Islet precursor cell (in vitro differentiated cells): ENCODE results near the gene WNT5B.
"Not testable (repeated sequence)": the region's sequence is repeated elsewhere in the genome, so short reads cannot be mapped to it uniquely, and the experiment has no call there.

Experiments
- DNase-seq: peaks from one replicate; pipeline ENCODE4 v3.0.0-alpha.2; 2018

WNT5B gene

GRCh38 chr12:1692895-1693610 is 64.0 kb downstream of the WNT5B start:
- DNase-seq: no peak

GRCh38 chr12:1695097-1695496 is 66.1 kb downstream of the WNT5B start:
- not testable (repeated sequence) for DNase-seq

GRCh38 chr12:1695886-1696670 is 67.0 kb downstream of the WNT5B start:
- no peak for DNase-seq

GRCh38 chr12:1696800-1697199 is 67.8 kb downstream of the WNT5B start:
- DNase-seq: no peak
